MM.1S (cell line): ENCODE results near the gene HOXA6.

Experiments used
- DNase-seq: peaks from one replicate; pipeline ENCODE4 v3.0.0-alpha.2; 2015
- H2AFZ ChIP-seq: fragments of 300-600 bp; sonication (generic); 2 replicates; pipeline ENCODE4 v1.6.0; 2016; ENCODE audit warnings: antibody characterized with exemption, low read length
- H3F3A ChIP-seq: fragments of 300-600 bp; sonication (generic); 2 replicates; pipeline ENCODE4 v1.6.1; 2016; ENCODE audit warnings: mild to moderate bottlenecking, antibody characterized with exemption, low read length, moderate library complexity, mixed read lengths; ENCODE audit not compliant: insufficient read depth
- H3K27ac ChIP-seq: fragments of 300-600 bp; sonication (generic); 2 replicates; pipeline ENCODE4 v1.5.1; 2016; ENCODE audit warnings: mild to moderate bottlenecking, low read length
- H3K27me3 ChIP-seq: fragments of 300-600 bp; sonication (generic); replicated peaks from 2 replicates; pipeline ENCODE4 v1.6.0; 2016; ENCODE audit warnings: low read length; ENCODE audit not compliant: insufficient read depth
- H3K36me3 ChIP-seq: fragments of 300-600 bp; sonication (generic); replicated peaks from 2 replicates; pipeline ENCODE4 v1.6.1; 2016; ENCODE audit warnings: mild to moderate bottlenecking, low read length, mixed read lengths; ENCODE audit not compliant: insufficient read depth
- H3K4me1 ChIP-seq: fragments of 300-600 bp; sonication (generic); 2 replicates; pipeline ENCODE4 v1.6.1; 2016; ENCODE audit warnings: low read length, mixed read lengths
- H3K4me2 ChIP-seq: fragments of 300-600 bp; sonication (generic); 2 replicates; pipeline ENCODE4 v1.6.0; 2016; ENCODE audit warnings: low read depth, low read length
- H3K4me3 ChIP-seq: fragments of 300-600 bp; sonication (generic); 2 replicates; pipeline ENCODE4 v1.5.1; 2016; ENCODE audit warnings: low read length, mixed read lengths
- H3K79me2 ChIP-seq: fragments of 300-600 bp; sonication (generic); 2 replicates; pipeline ENCODE4 v1.6.1; 2016; ENCODE audit warnings: mixed run types, low read length, mixed read lengths
- H3K9ac ChIP-seq: fragments of 300-600 bp; sonication (generic); 2 replicates; pipeline ENCODE4 v1.6.1; 2016; ENCODE audit warnings: low read length, mixed read lengths
- H3K9me2 ChIP-seq: fragments of 300-600 bp; sonication (generic); replicated peaks from 2 replicates; pipeline ENCODE4 v1.6.1; 2016; ENCODE audit warnings: mild to moderate bottlenecking, low read length, mixed read lengths; ENCODE audit not compliant: insufficient read depth
- H3K9me3 ChIP-seq: fragments of 300-600 bp; sonication (generic); replicated peaks from 2 replicates; pipeline ENCODE4 v1.6.1; 2016; ENCODE audit warnings: mild to moderate bottlenecking, low read length, mixed read lengths; ENCODE audit not compliant: insufficient read depth
- H4K20me1 ChIP-seq: fragments of 300-600 bp; sonication (generic); 2 replicates; pipeline ENCODE4 v1.6.1; 2016; ENCODE audit warnings: mild to moderate bottlenecking, low read length, moderate library complexity, mixed read lengths; ENCODE audit not compliant: insufficient read depth
- CTCF ChIP-seq: fragments of 300-600 bp; sonication (generic); IDR thresholded peaks from 2 replicates; pipeline ENCODE4 v1.5.1; 2016; ENCODE audit warnings: antibody characterized with exemption, low read length, mixed read lengths
- EZH2 ChIP-seq: fragments of 300-600 bp; sonication (generic); optimal IDR thresholded peaks from 2 replicates; pipeline ENCODE3; 2017; ENCODE audit warnings: low read depth, mild to moderate bottlenecking, antibody characterized with exemption, low read length, mixed read lengths
- EZH2phosphoT487 ChIP-seq: fragments of 300-600 bp; sonication (generic); IDR thresholded peaks from 2 replicates; pipeline ENCODE4 v1.6.1; 2018; ENCODE audit warnings: antibody characterized with exemption, low read length

HOXA6 gene

GRCh38 chr7:27111042-27111750 lies 36.4 kb downstream of the HOXA6 start:
- no peak overlapping the region for H3K4me3 ChIP-seq
- H2AFZ ChIP-seq = no peak overlapping the region
- no peak overlapping the region for H3K9ac ChIP-seq
- no peak overlapping the region for H3K4me2 ChIP-seq
- H3K36me3 ChIP-seq = no peaks in the 10 kb centered on the region
- H3F3A ChIP-seq = no peaks in the 10 kb centered on the region
- no peaks in the 10 kb centered on the region for H3K9me3 ChIP-seq
- no peak for DNase-seq
- H4K20me1 ChIP-seq = no peaks in the 10 kb centered on the region
- H3K79me2 ChIP-seq = no peaks in the 10 kb centered on the region
- no peaks in the 10 kb centered on the region for H3K9me2 ChIP-seq
- H3K27ac ChIP-seq = no peak overlapping the region
- TF ChIP-seq CTCF = no peak
- TF ChIP-seq EZH2 = no peak
- no peak for TF ChIP-seq EZH2phosphoT487
- peaks cover 37% of the 10 kb centered on the region for H3K27me3 ChIP-seq
- no peaks in the 10 kb centered on the region for H3K4me1 ChIP-seq

- Histone ChIP-seq H3K9me3 (no peaks in the 10 kb centered on the region), H3F3A (no peaks in the 10 kb centered on the region), H3K4me1 (no peaks in the 10 kb centered on the region), H3K27me3 (peaks cover 37% of the 10 kb centered on the region), H3K9ac (no peak overlapping the region), H3K4me3 (no peak overlapping the region), H3K79me2 (no peaks in the 10 kb centered on the region), H3K4me2 (no peak overlapping the region), H3K27ac (no peak overlapping the region), H4K20me1 (no peaks in the 10 kb centered on the region), H3K36me3 (no peaks in the 10 kb centered on the region), H3K9me2 (no peaks in the 10 kb centered on the region), H2AFZ (no peak overlapping the region)
- TF ChIP-seq CTCF = no peak
- DNase-seq = no peak
These were observed 37.2 kb downstream of the HOXA6 start for GRCh38 chr7:27110186-27111031.

DNA sequence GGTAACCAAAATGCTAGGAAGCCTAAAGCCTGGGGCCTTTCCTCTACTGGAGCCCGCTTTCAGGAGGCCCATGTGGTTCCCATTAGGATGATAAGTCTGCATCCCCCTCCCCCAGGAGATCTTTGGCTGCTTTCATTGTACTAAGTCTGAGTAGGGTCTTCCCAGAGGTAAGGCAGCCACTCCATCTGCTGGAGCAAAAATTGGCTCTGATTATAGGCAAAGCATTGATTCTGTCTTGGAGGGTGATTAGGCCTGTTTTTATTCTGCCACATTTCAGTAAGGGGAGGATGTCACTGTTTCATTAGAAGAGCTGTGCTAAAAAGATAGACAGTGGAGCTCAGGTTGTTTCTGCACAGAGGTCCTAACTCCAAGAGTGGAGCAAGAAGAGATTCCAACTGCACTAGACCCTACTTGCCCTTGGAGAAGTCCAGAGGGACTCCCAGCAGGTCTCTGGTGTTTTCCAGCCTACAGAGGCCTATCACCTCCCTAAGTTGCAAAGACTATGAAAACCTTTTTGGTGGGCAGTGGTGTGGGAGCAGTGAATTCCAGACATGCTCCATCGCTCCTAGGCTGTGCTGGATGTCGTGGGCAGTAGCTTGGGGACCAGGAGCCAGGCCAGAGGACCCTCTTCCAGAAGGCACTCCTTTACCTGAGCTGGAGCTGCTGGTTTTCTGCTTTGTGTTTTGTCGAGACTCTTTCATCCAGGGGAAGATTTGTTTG lies 37.9 kb downstream of the HOXA6 start:
- no peak for DNase-seq
- TF ChIP-seq CTCF = no peak
- TF ChIP-seq EZH2phosphoT487 = no peak
- no peak for TF ChIP-seq EZH2
- no peaks in the 10 kb centered on the region for H3K9me2 ChIP-seq
- no peaks in the 10 kb centered on the region for H3K4me1 ChIP-seq
- H3K4me3 ChIP-seq = no peak overlapping the region
- H2AFZ ChIP-seq = no peak overlapping the region
- no peak overlapping the region for H3K4me2 ChIP-seq
- peaks cover 39% of the 10 kb centered on the region for H3K27me3 ChIP-seq
- no peak overlapping the region for H3K9ac ChIP-seq
- no peaks in the 10 kb centered on the region for H3K79me2 ChIP-seq
- no peaks in the 10 kb centered on the region for H3K36me3 ChIP-seq
- no peaks in the 10 kb centered on the region for H4K20me1 ChIP-seq
- no peaks in the 10 kb centered on the region for H3K9me3 ChIP-seq
- H3K27ac ChIP-seq = no peak overlapping the region
- no peaks in the 10 kb centered on the region for H3F3A ChIP-seq
